ENCODE measurements around the gene NET1. TPM values are rescaled to one million over a fixed set of nuclear protein-coding genes. Genes with fewer than 3 reads are reported as not detected.

Gene NET1
- polyA plus RNA-seq, 1 of the 3 experiments (the other 2 are of a cell fraction), result 4.7 TPM

DNA sequence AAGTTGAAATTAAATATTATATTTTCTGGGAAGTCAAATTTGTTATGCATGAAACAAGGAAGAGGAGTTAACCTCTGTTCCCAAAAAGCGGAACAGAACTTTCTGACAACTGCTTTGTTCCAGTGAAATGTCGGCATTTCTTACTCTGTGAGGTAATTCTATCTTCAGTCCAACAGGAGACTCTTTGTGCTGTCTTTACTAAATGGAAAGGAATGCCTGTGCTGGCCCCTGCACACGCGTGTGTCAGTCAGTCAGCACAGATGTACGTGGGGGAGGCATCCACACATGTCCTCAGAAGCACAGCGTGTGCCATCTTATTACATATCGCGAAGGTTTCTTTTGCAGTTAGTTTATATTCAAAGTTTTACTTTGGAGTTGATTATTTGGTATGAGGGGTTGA is 37.5 kb downstream of the NET1 start:
- no peak overlapping the region for H3K27ac ChIP-seq (ENCODE audit: low read depth in 2 of 2, low read length in 1 of 2)
- 90% methylated on average over 8 of the region's 8 CpGs for WGBS (ENCODE audit: low lambda C conversion rate)
- H2AFZ ChIP-seq (ENCODE audit: low read depth), result no peak overlapping the region; the same call in 1 of the 2 replicates
- H3K27me3 ChIP-seq (ENCODE audit: insufficient read depth), result no peaks in the 10 kb centered on the region
- peaks cover 2 to 23% of the 10 kb centered on the region in 2 experiments; a peak in 3 of 4 replicates for H3K4me1 ChIP-seq (ENCODE audit: control insufficient read depth in 1 of 2, insufficient read depth in 2 of 2, low read depth in 1 of 2, low read length in 1 of 2)
- no peak overlapping the region for H3K4me3 ChIP-seq (ENCODE audit: low read depth in 2 of 2, low read length in 1 of 2)
- no peak overlapping the region for H3K9ac ChIP-seq
- ChIA-PET CTCF (interaction anchor here (1.3 kb wide), 1 partner anchor 173 kb away, joined by 4 read pairs; no protein-coding TSS in a partner anchor), POLR2A (no interaction called here)
- DNase-seq, result no peak
- H3K9me3 ChIP-seq, result no peaks in the 10 kb centered on the region
- H3K79me2 ChIP-seq (ENCODE audit: insufficient read depth), result peaks cover 12% of the 10 kb centered on the region; the same call in 1 of the 2 replicates
- H3F3A ChIP-seq (replicated peaks; ENCODE audit: insufficient read depth), result no peaks in the 10 kb centered on the region
- TF ChIP-seq EP300 (IDR thresholded peaks at IDR 0.05; ENCODE audit: borderline replicate concordance in 1 of 2, low read depth in 1 of 2, low read length in 1 of 2) (no peak), TCF12 (IDR thresholded peaks at IDR 0.05) (no peak), EZH2phosphoT487 (IDR thresholded peaks at IDR 0.05; ENCODE audit: borderline replicate concordance, low read depth) (no peak), POLR2AphosphoS5 (IDR thresholded peaks at IDR 0.05; ENCODE audit: low read depth, low read length) (no peak), YY1 (IDR thresholded peaks at IDR 0.05; ENCODE audit: low read depth) (no peak), RXRA (IDR thresholded peaks at IDR 0.05; ENCODE audit: borderline replicate concordance, low read depth) (no peak), RAD21 (IDR thresholded peaks at IDR 0.05; ENCODE audit: low read length) (no peak), FOSL2 (IDR thresholded peaks at IDR 0.05; ENCODE audit: borderline replicate concordance, low read depth) (no peak), GABPA (IDR thresholded peaks at IDR 0.05; ENCODE audit: low read depth) (no peak), RFX5 (IDR thresholded peaks at IDR 0.05; ENCODE audit: low read length) (no peak), FOXM1 (IDR thresholded peaks at IDR 0.05; ENCODE audit: low read depth) (no peak), TEAD4 (IDR thresholded peaks at IDR 0.05; ENCODE audit: borderline replicate concordance, insufficient read depth) (no peak), SMC3 (IDR thresholded peaks at IDR 0.05; ENCODE audit: low read depth, low read length) (no peak), SIN3A (IDR thresholded peaks at IDR 0.05; ENCODE audit: borderline replicate concordance, low read depth, low read length) (no peak), NRF1 (IDR thresholded peaks at IDR 0.05; ENCODE audit: low read depth, low read length) (no peak), JUND (IDR thresholded peaks at IDR 0.05) (no peak)
- TF ChIP-seq, protein P1, sequence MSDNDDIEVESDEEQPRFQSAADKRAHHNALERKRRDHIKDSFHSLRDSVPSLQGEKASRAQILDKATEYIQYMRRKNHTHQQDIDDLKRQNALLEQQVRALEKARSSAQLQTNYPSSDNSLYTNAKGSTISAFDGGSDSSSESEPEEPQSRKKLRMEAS (IDR thresholded peaks at IDR 0.05; ENCODE audit: low read depth), result no peak
- TF ChIP-seq, protein P2, sequence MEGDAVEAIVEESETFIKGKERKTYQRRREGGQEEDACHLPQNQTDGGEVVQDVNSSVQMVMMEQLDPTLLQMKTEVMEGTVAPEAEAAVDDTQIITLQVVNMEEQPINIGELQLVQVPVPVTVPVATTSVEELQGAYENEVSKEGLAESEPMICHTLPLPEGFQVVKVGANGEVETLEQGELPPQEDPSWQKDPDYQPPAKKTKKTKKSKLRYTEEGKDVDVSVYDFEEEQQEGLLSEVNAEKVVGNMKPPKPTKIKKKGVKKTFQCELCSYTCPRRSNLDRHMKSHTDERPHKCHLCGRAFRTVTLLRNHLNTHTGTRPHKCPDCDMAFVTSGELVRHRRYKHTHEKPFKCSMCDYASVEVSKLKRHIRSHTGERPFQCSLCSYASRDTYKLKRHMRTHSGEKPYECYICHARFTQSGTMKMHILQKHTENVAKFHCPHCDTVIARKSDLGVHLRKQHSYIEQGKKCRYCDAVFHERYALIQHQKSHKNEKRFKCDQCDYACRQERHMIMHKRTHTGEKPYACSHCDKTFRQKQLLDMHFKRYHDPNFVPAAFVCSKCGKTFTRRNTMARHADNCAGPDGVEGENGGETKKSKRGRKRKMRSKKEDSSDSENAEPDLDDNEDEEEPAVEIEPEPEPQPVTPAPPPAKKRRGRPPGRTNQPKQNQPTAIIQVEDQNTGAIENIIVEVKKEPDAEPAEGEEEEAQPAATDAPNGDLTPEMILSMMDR (IDR thresholded peaks at IDR 0.05), result no peak
- no peaks in the 10 kb centered on the region for H4K20me1 ChIP-seq (ENCODE audit: insufficient read depth)
- peaks cover 9 to 26% of the 10 kb centered on the region in 2 experiments for H3K36me3 ChIP-seq (replicated peaks in 1 of 2; ENCODE audit: control insufficient read depth in 1 of 2, insufficient read depth in 2 of 2, low read length in 1 of 2)
- H3K4me2 ChIP-seq, result no peak overlapping the region
- no peaks in the 10 kb centered on the region for H3K9me2 ChIP-seq
